Ovary (tissue), 3 donors: ENCODE results near the gene CYP4B1.

ENCODE experiments used
- EP300 ChIP-seq: sonication (generic); formaldehyde crosslinking; IDR thresholded peaks from one replicate; pipeline ENCODE4 v1.6.1; 2017; ENCODE audit warnings: antibody characterized with exemption
- POLR2A ChIP-seq: fragments of 450-650 bp; IDR thresholded peaks from one replicate; pipeline ENCODE4 v1.6.1; 2017; ENCODE audit warnings: antibody characterized with exemption, mild to moderate bottlenecking, moderate library complexity
- TF ChIP-seq, protein P1 (sequence below), 3 donors: fragments of 450-650 bp in 2 of 3; fragments of 200-600 bp in 1 of 3; IDR thresholded peaks; one replicate each; pipeline versions ENCODE4 v1.5.1 to v1.8.0; 2016 to 2022; ENCODE audit warnings: antibody characterized with exemption in 3 of 3, mild to moderate bottlenecking in 1 of 3
- donor health status: DM: no; HTN: no; CAD: no.

DNA sequence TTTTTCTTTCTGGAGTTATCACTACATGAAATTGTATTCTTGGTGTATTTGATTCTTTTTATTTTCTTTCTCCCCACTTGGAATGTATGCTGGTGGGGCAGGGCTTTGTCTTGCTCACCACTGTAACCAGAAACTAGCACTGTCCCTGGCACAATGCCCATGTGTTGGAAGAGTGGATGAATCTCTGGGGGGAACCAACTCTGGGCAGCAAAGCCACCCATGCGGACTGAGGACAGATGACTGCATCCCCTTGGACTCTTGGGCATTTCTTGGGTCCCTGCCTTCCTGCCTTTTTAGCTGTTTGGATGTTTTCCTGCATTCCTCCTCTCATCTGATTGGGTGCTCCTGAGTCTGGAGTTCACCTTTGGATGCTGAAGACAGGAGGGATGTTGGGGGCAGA, 6.1 kb downstream of the CYP4B1 start:
- TF ChIP-seq, protein P1, sequence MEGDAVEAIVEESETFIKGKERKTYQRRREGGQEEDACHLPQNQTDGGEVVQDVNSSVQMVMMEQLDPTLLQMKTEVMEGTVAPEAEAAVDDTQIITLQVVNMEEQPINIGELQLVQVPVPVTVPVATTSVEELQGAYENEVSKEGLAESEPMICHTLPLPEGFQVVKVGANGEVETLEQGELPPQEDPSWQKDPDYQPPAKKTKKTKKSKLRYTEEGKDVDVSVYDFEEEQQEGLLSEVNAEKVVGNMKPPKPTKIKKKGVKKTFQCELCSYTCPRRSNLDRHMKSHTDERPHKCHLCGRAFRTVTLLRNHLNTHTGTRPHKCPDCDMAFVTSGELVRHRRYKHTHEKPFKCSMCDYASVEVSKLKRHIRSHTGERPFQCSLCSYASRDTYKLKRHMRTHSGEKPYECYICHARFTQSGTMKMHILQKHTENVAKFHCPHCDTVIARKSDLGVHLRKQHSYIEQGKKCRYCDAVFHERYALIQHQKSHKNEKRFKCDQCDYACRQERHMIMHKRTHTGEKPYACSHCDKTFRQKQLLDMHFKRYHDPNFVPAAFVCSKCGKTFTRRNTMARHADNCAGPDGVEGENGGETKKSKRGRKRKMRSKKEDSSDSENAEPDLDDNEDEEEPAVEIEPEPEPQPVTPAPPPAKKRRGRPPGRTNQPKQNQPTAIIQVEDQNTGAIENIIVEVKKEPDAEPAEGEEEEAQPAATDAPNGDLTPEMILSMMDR (IDR thresholded peaks at IDR 0.05), result no peak
- TF ChIP-seq EP300, result no peak
- no peak for TF ChIP-seq POLR2A
